HUES64 (cell line): ENCODE data around the gene RPA1.
A peak's percentile ranks its signal among the peaks of the same experiment; 100 is the strongest.

ENCODE experiments used
- H3K27ac ChIP-seq: 2 replicates; pipeline ENCODE4 v1.7.0; 2013; ENCODE audit warnings: low read depth, low read length, inconsistent platforms
- H3K27me3 ChIP-seq: 2 replicates; pipeline ENCODE4 v1.6.1; 2013; ENCODE audit warnings: mild to moderate bottlenecking, low read length; ENCODE audit not compliant: insufficient read depth
- H3K36me3 ChIP-seq: 2 replicates; pipeline ENCODE4 v1.6.1; 2013; ENCODE audit warnings: mild to moderate bottlenecking, low read length; ENCODE audit not compliant: insufficient read depth
- H3K4me1 ChIP-seq: 2 replicates; pipeline ENCODE4 v1.6.1; 2013; ENCODE audit warnings: mild to moderate bottlenecking, low read length, moderate library complexity; ENCODE audit not compliant: insufficient read depth
- H3K4me3 ChIP-seq: 2 replicates; pipeline ENCODE4 v1.5.1; 2013; ENCODE audit warnings: mild to moderate bottlenecking, low read length, moderate library complexity
- H3K9ac ChIP-seq: 2 replicates; pipeline ENCODE4 v1.6.1; 2013; ENCODE audit warnings: mild to moderate bottlenecking, low read depth, low read length
- H3K9me3 ChIP-seq: 2 replicates; pipeline ENCODE4 v1.6.1; 2013; ENCODE audit warnings: low read depth, low read length; ENCODE audit not compliant: insufficient read depth
- WGBS: fragments of 150-250, 120-280 bp; methylation state at CpG from one replicate; pipeline ENCODE4 v1.1.7; 2013; ENCODE audit warnings: missing lambda C conversion rate; 5-methylcytosine and 5-hydroxymethylcytosine counted together

RPA1 gene

DNA sequence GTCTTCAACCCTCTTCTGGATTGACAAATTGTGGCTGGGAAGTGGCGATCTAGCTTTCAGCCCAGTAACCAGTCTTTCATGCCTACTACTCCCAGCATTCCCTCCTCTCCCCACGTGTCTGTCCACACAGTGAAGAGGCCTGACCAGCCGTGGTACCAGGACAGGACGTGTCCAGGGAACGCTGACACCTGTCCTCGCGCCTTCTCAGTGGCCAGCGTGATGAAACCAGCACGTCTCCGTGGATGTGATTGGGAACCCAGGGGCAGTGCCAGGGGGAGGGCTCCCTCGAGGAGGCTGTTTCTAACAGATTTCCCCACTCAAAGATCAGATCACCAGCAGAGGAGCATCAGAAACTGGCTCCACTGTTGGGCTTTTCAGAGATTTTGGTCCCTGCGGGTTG, 69.1 kb downstream of the RPA1 start:
- 94% methylated on average over 12 of the region's 12 CpGs for WGBS

GRCh38 chr17:1899403-1900000, 69.7 kb downstream of the RPA1 start:
- Histone ChIP-seq H3K27ac (no peak overlapping the region), H3K9ac (no peak overlapping the region)
- 94% methylated on average over 7 of the region's 8 CpGs for WGBS

More for the DNA sequence above, 69.1 kb downstream of the RPA1 start:
- Histone ChIP-seq H3K4me1 (no peaks in the 10 kb centered on the region), H3K9ac (no peak overlapping the region), H3K4me3 (no peak overlapping the region), H3K9me3 (no peaks in the 10 kb centered on the region), H3K36me3 (peaks cover 56% of the 10 kb centered on the region), H3K27ac (no peak overlapping the region), H3K27me3 (peaks cover 8% of the 10 kb centered on the region)

GRCh38 chr17:1904273-1905182, 74.7 kb downstream of the RPA1 start:
- 0 out of 2 replicates have a peak, but pooled peaks cover 2% of the 10 kb centered on the region for H3K36me3 ChIP-seq
- peaks cover 10% of the 10 kb centered on the region; the same call in 1 of the 2 replicates for H3K4me1 ChIP-seq
- peaks cover 63% of the 10 kb centered on the region for H3K27me3 ChIP-seq
- WGBS = 80% methylated on average over 15 of the region's 17 CpGs
- H3K9ac ChIP-seq = no peak overlapping the region
- H3K27ac ChIP-seq = no peak overlapping the region
- H3K4me3 ChIP-seq = no peak overlapping the region
- no peaks in the 10 kb centered on the region for H3K9me3 ChIP-seq

More at GRCh38 chr17:1899403-1900000, 69.7 kb downstream of the RPA1 start:
- Histone ChIP-seq H3K27me3 (peaks cover 14% of the 10 kb centered on the region), H3K36me3 (peaks cover 49% of the 10 kb centered on the region), H3K9me3 (no peaks in the 10 kb centered on the region), H3K4me3 (no peak overlapping the region), H3K4me1 (peaks cover 3% of the 10 kb centered on the region; the same call in 1 of the 2 replicates)

DNA sequence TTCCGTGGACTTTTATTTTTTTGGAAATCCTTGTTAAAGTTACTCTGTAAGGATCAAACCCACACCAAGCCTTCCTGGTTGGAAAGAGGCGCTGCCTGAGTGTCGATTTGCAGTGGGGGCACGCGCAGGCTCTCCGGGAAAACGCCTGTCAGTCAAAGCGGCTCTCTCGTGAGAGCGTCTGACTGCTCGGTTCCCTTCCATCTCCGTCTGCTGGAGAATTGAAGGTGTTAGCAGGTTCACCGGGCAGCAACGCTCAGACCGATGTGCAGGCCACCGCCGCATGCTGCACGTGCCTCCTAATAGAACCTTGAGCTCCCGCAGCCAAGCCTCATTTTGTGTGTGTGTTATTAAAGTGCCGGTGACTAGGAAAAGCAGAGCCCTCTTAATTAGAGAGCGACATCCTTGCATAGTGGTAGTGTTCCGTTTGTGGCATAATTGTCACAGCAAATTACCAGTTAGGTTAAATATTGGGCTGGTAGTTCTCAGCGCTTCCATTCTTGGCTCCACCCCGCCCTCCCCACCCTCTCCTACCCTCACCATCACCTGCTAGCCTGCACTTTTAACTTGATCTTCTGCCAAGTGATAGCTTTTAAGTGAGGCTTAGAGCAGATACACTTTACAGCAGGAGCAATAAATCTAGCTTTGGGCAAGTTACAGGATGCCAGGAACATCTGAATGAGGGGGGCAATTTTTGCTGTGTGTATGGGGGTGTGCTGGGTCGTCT, 75.5 kb downstream of the RPA1 start:
- H3K36me3 ChIP-seq = no peaks in the 10 kb centered on the region
- H3K4me3 ChIP-seq = no peak overlapping the region
- peaks cover 10% of the 10 kb centered on the region; the same call in 1 of the 2 replicates for H3K4me1 ChIP-seq
- no peak overlapping the region for H3K27ac ChIP-seq
- WGBS = 42% methylated on average over 23 of the region's 25 CpGs
- H3K9ac ChIP-seq = no peak overlapping the region
- H3K9me3 ChIP-seq = no peaks in the 10 kb centered on the region
- H3K27me3 ChIP-seq = peaks cover 72% of the 10 kb centered on the region

DNA sequence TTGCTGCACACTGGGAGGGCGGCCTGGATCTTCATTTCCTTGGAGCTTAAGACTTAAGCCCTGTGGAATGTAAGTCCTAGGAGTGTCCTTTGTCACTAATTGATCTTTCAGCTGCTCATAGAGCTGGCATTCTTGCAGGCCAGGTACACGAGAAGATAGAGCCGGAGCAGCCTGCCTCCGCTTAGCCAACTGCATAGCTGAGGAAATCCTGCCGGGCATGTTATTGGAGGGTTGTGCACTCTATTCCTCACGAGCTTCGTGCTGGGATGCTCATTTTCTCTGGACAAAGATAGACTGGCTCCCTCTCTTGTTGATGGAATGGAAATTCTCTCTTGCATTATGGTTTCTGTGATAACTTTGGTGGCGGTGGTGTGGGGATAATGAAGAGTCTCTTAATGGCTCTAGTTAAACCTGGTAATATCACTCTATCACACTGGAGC, 76.9 kb downstream of the RPA1 start:
- H3K27me3 ChIP-seq = peaks cover 83% of the 10 kb centered on the region
- no peaks in the 10 kb centered on the region for H3K9me3 ChIP-seq
- 56% methylated on average over 7 of the region's 8 CpGs for WGBS
- no peak overlapping the region for H3K9ac ChIP-seq
- peaks cover 10% of the 10 kb centered on the region; the same call in 1 of the 2 replicates for H3K4me1 ChIP-seq
- H3K36me3 ChIP-seq = no peaks in the 10 kb centered on the region
- H3K4me3 ChIP-seq = no peak overlapping the region
- H3K27ac ChIP-seq = no peak overlapping the region

GRCh38 chr17:1907216-1907631, 77.4 kb downstream of the RPA1 start:
- Histone ChIP-seq H3K27me3 (peaks cover 87% of the 10 kb centered on the region), H3K36me3 (no peaks in the 10 kb centered on the region), H3K4me3 (no peak overlapping the region), H3K9me3 (no peaks in the 10 kb centered on the region), H3K9ac (no peak overlapping the region), H3K4me1 (peaks cover 10% of the 10 kb centered on the region; the same call in 1 of the 2 replicates), H3K27ac (no peak overlapping the region)
- 73% methylated on average over 17 of the region's 17 CpGs for WGBS

- 6% methylated on average over 49 of the region's 49 CpGs for WGBS
- H3K27me3 ChIP-seq = peaks cover 93% of the 10 kb centered on the region
- H3K4me1 ChIP-seq = peaks cover 10% of the 10 kb centered on the region; the same call in 1 of the 2 replicates
- no peaks in the 10 kb centered on the region for H3K36me3 ChIP-seq
- peak overlapping the region; percentile 48 for H3K4me3 ChIP-seq
- H3K9me3 ChIP-seq = no peaks in the 10 kb centered on the region
- no peak overlapping the region for H3K27ac ChIP-seq
- no peak overlapping the region; the same call in 1 of the 2 replicates for H3K9ac ChIP-seq
Observed at GRCh38 chr17:1907909-1908698, 78.3 kb downstream of the RPA1 start.

DNA sequence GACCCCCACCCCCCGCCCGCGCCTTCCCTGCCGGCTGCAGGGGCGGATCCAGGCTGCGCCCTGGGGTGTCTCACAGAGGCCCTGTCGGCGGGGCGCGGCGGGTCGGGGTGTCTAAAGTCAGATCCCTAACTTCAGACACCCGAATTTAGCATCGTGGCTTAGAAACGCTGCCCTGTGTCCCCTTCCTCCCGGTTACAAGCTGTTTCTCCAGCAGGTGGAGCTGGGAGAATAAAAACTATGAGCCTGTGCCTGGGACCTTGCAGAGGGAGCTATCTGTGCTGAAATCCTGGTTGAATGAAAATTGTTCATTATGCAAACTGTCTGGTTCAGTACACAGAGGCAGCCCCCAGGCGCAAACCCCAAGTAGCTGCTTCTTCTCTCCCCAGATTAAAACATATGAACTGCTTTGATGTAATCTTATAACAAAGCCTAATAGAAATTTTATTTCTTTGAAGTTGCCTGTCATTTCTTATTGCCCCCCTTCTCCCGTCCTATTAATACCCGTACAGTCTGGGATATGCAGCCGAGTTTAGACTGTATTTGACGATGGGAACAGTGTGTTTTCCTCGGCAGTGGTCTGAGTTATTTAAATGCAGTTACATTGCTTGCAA, 79.0 kb downstream of the RPA1 start:
- H3K4me3 ChIP-seq = peak overlapping the region; percentile 48
- peaks cover 95% of the 10 kb centered on the region for H3K27me3 ChIP-seq
- 5% methylated on average over 22 of the region's 22 CpGs for WGBS
- no peak overlapping the region for H3K27ac ChIP-seq
- H3K9ac ChIP-seq = no peak overlapping the region; the same call in 1 of the 2 replicates
- H3K36me3 ChIP-seq = no peaks in the 10 kb centered on the region
- peaks cover 10% of the 10 kb centered on the region; the same call in 1 of the 2 replicates for H3K4me1 ChIP-seq
- H3K9me3 ChIP-seq = no peaks in the 10 kb centered on the region

GRCh38 chr17:1909985-1910384, 80.2 kb downstream of the RPA1 start:
- Histone ChIP-seq H3K36me3 (no peaks in the 10 kb centered on the region), H3K4me3 (no peak overlapping the region), H3K9ac (no peak overlapping the region), H3K4me1 (peaks cover 6% of the 10 kb centered on the region; the same call in 1 of the 2 replicates), H3K27me3 (peaks cover 92% of the 10 kb centered on the region), H3K9me3 (no peaks in the 10 kb centered on the region), H3K27ac (no peak overlapping the region)
- 54% methylated on average over 3 of the region's 3 CpGs for WGBS

DNA sequence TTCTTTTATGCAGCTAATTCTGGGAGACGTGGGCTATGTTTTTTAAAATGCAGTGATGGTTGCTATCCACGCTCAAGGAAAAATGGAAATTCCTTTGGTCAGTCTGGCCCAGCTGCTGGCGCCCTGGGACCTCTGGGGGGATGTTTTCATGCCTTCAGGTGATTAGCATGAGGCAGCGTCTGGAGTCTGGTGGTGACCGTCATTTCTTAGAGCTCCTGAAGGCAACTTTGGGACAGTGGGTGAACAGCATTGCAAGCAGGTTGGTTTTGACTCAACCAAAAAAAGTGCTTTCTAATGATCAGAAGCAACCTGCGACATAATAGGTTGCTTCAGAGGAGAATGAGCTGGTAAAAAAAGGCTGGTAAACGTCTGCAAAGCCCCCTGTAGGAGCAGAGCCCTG, 82.3 kb downstream of the RPA1 start:
- Histone ChIP-seq H3K36me3 (no peaks in the 10 kb centered on the region), H3K9ac (no peak overlapping the region), H3K4me3 (no peak overlapping the region), H3K27me3 (peaks cover 81% of the 10 kb centered on the region), H3K27ac (no peak overlapping the region), H3K4me1 (peaks cover 6% of the 10 kb centered on the region; the same call in 1 of the 2 replicates), H3K9me3 (no peaks in the 10 kb centered on the region)
- WGBS = 64% methylated on average over 7 of the region's 7 CpGs
